ENCODE data around the gene REEP3. TPM values are rescaled to one million over a fixed set of nuclear protein-coding genes. Genes with fewer than 3 reads are reported as not detected.

The REEP3 gene
- total RNA-seq, 1 experiment from 2014 or later: 39.6 TPM

- no peak overlapping the region for H3K4me3 ChIP-seq (ENCODE audit: low read depth, low read length, poor library complexity, severe bottlenecking)
- no peak for DNase-seq (ENCODE audit: low spot score)
- intact Hi-C loops (cut with micrococcal nuclease; ENCODE audit: unreplicated experiment): no loop called here
- TF ChIP-seq EZH2 (IDR thresholded peaks at IDR 0.05; ENCODE audit: borderline replicate concordance, low read depth, low read length, poor library complexity, severe bottlenecking) (no peak), CTCF (conservative IDR thresholded peaks at IDR 0.05; ENCODE audit: low read depth, low read length) (no peak)
- no peaks in the 10 kb centered on the region for H3K27me3 ChIP-seq (replicated peaks; ENCODE audit: insufficient read depth, low read depth, low read length, poor library complexity)
- H3K9me3 ChIP-seq (ENCODE audit: low read depth, low read length, poor library complexity, severe bottlenecking): no peaks in the 10 kb centered on the region
- peaks cover 10% of the 10 kb centered on the region for H3K4me1 ChIP-seq (ENCODE audit: insufficient read depth, low read length, poor library complexity, severe bottlenecking)
- no peak overlapping the region for H3K27ac ChIP-seq (ENCODE audit: low read depth, low read length, poor library complexity, severe bottlenecking)
- ChIA-PET POLR2A (ENCODE audit: low non-redundant PET) (no interaction called here), CTCF (no interaction called here)
- H3K36me3 ChIP-seq (ENCODE audit: insufficient read depth, low read length, poor library complexity, severe bottlenecking): no peaks in the 10 kb centered on the region
- no TSS peak for BruUV-seq (replicated peaks)
Observed at GRCh38 chr10:63501954-63502353, 19.2 kb upstream of the REEP3 start.

- intact Hi-C loops (cut with micrococcal nuclease; ENCODE audit: unreplicated experiment): no loop called here
- POLR2A ChIA-PET (ENCODE audit: low non-redundant PET): no interaction called here
Observed at GRCh38 chr10:63502832-63503231, 18.4 kb upstream of the REEP3 start.

GRCh38 chr10:63503395-63503794 lies 17.8 kb upstream of the REEP3 start:
- Histone ChIP-seq H3K36me3 (ENCODE audit: insufficient read depth, low read length, poor library complexity, severe bottlenecking) (no peaks in the 10 kb centered on the region), H3K9me3 (ENCODE audit: low read depth, low read length, poor library complexity, severe bottlenecking) (no peaks in the 10 kb centered on the region), H3K4me1 (ENCODE audit: insufficient read depth, low read length, poor library complexity, severe bottlenecking) (peaks cover 9% of the 10 kb centered on the region), H3K27me3 (replicated peaks; ENCODE audit: insufficient read depth, low read depth, low read length, poor library complexity) (no peaks in the 10 kb centered on the region), H3K27ac (ENCODE audit: low read depth, low read length, poor library complexity, severe bottlenecking) (no peak overlapping the region), H3K4me3 (ENCODE audit: low read depth, low read length, poor library complexity, severe bottlenecking) (no peak overlapping the region)
- BruUV-seq (replicated peaks): no TSS peak
- TF ChIP-seq CTCF (conservative IDR thresholded peaks at IDR 0.05; ENCODE audit: low read depth, low read length): no peak
- no peak for TF ChIP-seq EZH2 (IDR thresholded peaks at IDR 0.05; ENCODE audit: borderline replicate concordance, low read depth, low read length, poor library complexity, severe bottlenecking)
- ChIA-PET CTCF (no interaction called here), POLR2A (ENCODE audit: low non-redundant PET) (no interaction called here)
- no peak for DNase-seq (ENCODE audit: low spot score)
- intact Hi-C loops (cut with micrococcal nuclease; ENCODE audit: unreplicated experiment): no loop called here

More at GRCh38 chr10:63502832-63503231, 18.4 kb upstream of the REEP3 start:
- no peak overlapping the region for H3K27ac ChIP-seq (ENCODE audit: low read depth, low read length, poor library complexity, severe bottlenecking)
- no peak for DNase-seq (ENCODE audit: low spot score)
- TF ChIP-seq EZH2 (IDR thresholded peaks at IDR 0.05; ENCODE audit: borderline replicate concordance, low read depth, low read length, poor library complexity, severe bottlenecking) (no peak), CTCF (conservative IDR thresholded peaks at IDR 0.05; ENCODE audit: low read depth, low read length) (no peak)
- H3K9me3 ChIP-seq (ENCODE audit: low read depth, low read length, poor library complexity, severe bottlenecking): no peaks in the 10 kb centered on the region
- peaks cover 9% of the 10 kb centered on the region for H3K4me1 ChIP-seq (ENCODE audit: insufficient read depth, low read length, poor library complexity, severe bottlenecking)
- no TSS peak for BruUV-seq (replicated peaks)
- no peak overlapping the region for H3K4me3 ChIP-seq (ENCODE audit: low read depth, low read length, poor library complexity, severe bottlenecking)
- H3K27me3 ChIP-seq (replicated peaks; ENCODE audit: insufficient read depth, low read depth, low read length, poor library complexity): no peaks in the 10 kb centered on the region
- H3K36me3 ChIP-seq (ENCODE audit: insufficient read depth, low read length, poor library complexity, severe bottlenecking): no peaks in the 10 kb centered on the region
- CTCF ChIA-PET: interaction anchor here (0.6 kb wide), 1 partner anchor 57 kb away, joined by 8 read pairs; no protein-coding TSS in a partner anchor

Data from A673 (cell line).